Testis (tissue), 3 donors: ENCODE results near the gene LUZP2. TPM values are rescaled to one million over a fixed set of nuclear protein-coding genes. Genes with fewer than 3 reads are reported as not detected.

Experiments
- DNase-seq: peaks from one replicate; pipeline ENCODE4 v3.0.0-alpha.2; 2019
- H3K27ac ChIP-seq, 2 donors: fragments of 200-600 bp; sonication (generic); one replicate each; pipeline ENCODE4 v1.5.1; 2019
- H3K27me3 ChIP-seq: fragments of 200-600 bp; sonication (generic); one replicate; pipeline ENCODE4 v1.5.1; 2019
- H3K36me3 ChIP-seq: fragments of 200-600 bp; sonication (generic); one replicate; pipeline ENCODE4 v1.5.1; 2017; ENCODE audit warnings: low read depth; ENCODE audit errors: missing control alignments
- H3K4me1 ChIP-seq: fragments of 200-600 bp; sonication (generic); one replicate; pipeline ENCODE4 v1.5.1; 2019
- H3K4me3 ChIP-seq, 2 donors: fragments of 200-600 bp; sonication (generic); one replicate each; pipeline ENCODE4 v1.5.1; 2017 to 2019
- H3K9me3 ChIP-seq: fragments of 200-600 bp; sonication (generic); one replicate; pipeline ENCODE4 v1.5.1; 2017
- POLR2A ChIP-seq: fragments of 450-650 bp; IDR thresholded peaks from one replicate; pipeline ENCODE4 v1.6.1; 2017; ENCODE audit warnings: antibody characterized with exemption, mild to moderate bottlenecking, moderate library complexity
- WGBS, 2 donors: methylation state at CpG; one replicate each; pipeline ENCODE4 v1.1.5; 2018; 5-methylcytosine and 5-hydroxymethylcytosine counted together
- intact Hi-C: fragments of 100-400 bp; cut with DNase I; formaldehyde crosslinking; loops from one replicate; pipeline ENCODE4 v1.15.1; 2023; ENCODE audit warnings: low total_unique reads
- polyA plus RNA-seq: library from polyadenylated mRNA; stranded (reverse); fragments of 350-450 nt; fragmentation: Illumina TruSeq; extraction: RNeasy Lipid Tissue Mini Kit (QIAGEN cat#74804); gene quantifications from one replicate; pipeline ENCODE4 v1.2.3, GENCODE V29; 2014; ENCODE audit warnings: low read depth, low replicate concordance; ENCODE audit not compliant: insufficient read depth
- total RNA-seq, 2 donors: library from RNA; depleted of rRNA; stranded (reverse); fragments of >200 nt; gene quantifications; one replicate each; pipeline ENCODE4 v1.2.3, GENCODE V29; 2016
- TF ChIP-seq, protein P1 (sequence below), 3 experiments: fragments of 450-650 bp in 2 of 3; fragments of 200-600 bp in 1 of 3; sonication (generic) in 1 of 3; IDR thresholded peaks; one replicate each; pipeline ENCODE4 v1.5.1; 2016 to 2019; ENCODE audit warnings: antibody characterized with exemption in 3 of 3, mild to moderate bottlenecking in 2 of 3, moderate library complexity in 1 of 3

LUZP2 gene
- total and polyA plus RNA-seq, 3 donors from 2014 or later = 0.63 to 0.98 (median 0.74) TPM

DNA sequence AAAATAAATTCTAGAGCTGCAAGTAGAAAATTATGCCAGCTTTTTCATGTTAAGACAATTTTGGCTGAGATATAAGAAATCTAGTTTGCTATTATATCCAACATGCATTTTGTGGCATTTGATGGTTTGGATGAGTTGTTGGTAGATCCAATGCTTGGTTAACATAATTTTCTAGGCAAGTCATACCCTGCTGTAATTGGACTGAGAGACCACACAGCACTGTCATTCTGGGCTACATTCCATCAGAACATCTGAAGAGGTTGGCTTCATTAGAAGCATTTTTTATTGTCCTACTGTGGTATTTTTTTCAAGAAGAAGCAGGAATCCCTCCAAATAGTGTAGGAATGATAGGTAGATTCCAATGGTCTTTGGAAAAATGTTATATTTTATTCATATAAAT, 561.0 kb downstream of the LUZP2 start:
- H3K4me1 ChIP-seq = no peaks in the 10 kb centered on the region
- no peaks in the 10 kb centered on the region for H3K36me3 ChIP-seq
- H3K27ac ChIP-seq = no peak overlapping the region
- intact Hi-C loops = no loop called here
- H3K9me3 ChIP-seq = no peaks in the 10 kb centered on the region
- no peak for TF ChIP-seq POLR2A
- TF ChIP-seq, protein P1, sequence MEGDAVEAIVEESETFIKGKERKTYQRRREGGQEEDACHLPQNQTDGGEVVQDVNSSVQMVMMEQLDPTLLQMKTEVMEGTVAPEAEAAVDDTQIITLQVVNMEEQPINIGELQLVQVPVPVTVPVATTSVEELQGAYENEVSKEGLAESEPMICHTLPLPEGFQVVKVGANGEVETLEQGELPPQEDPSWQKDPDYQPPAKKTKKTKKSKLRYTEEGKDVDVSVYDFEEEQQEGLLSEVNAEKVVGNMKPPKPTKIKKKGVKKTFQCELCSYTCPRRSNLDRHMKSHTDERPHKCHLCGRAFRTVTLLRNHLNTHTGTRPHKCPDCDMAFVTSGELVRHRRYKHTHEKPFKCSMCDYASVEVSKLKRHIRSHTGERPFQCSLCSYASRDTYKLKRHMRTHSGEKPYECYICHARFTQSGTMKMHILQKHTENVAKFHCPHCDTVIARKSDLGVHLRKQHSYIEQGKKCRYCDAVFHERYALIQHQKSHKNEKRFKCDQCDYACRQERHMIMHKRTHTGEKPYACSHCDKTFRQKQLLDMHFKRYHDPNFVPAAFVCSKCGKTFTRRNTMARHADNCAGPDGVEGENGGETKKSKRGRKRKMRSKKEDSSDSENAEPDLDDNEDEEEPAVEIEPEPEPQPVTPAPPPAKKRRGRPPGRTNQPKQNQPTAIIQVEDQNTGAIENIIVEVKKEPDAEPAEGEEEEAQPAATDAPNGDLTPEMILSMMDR (IDR thresholded peaks at IDR 0.05) = no peak
- no peak overlapping the region for H3K4me3 ChIP-seq
- H3K27me3 ChIP-seq = no peaks in the 10 kb centered on the region
- no peak for DNase-seq

- Histone ChIP-seq H3K27ac (no peak overlapping the region), H3K36me3 (no peaks in the 10 kb centered on the region), H3K9me3 (no peaks in the 10 kb centered on the region), H3K4me3 (no peak overlapping the region), H3K4me1 (no peaks in the 10 kb centered on the region), H3K27me3 (no peaks in the 10 kb centered on the region)
- intact Hi-C loops = no loop called here
- whole genome bisulfite sequencing, 2 donors = 54 to 58% methylated on average over 1 of the region's 1 CpG
- no peak for DNase-seq
- TF ChIP-seq POLR2A = no peak
- TF ChIP-seq, protein P1 (IDR thresholded peaks at IDR 0.05) = no peak
Measured at GRCh38 chr11:25065746-25066145, 568.9 kb downstream of the LUZP2 start.

GRCh38 chr11:25066706-25067105, 569.9 kb downstream of the LUZP2 start:
- no peaks in the 10 kb centered on the region for H3K27me3 ChIP-seq
- H3K27ac ChIP-seq = no peak overlapping the region
- no peaks in the 10 kb centered on the region for H3K36me3 ChIP-seq
- DNase-seq = no peak
- no peaks in the 10 kb centered on the region for H3K4me1 ChIP-seq
- WGBS, 2 donors = 43 to 52% methylated on average over 2 of the region's 2 CpGs
- no peaks in the 10 kb centered on the region for H3K9me3 ChIP-seq
- TF ChIP-seq POLR2A = no peak
- TF ChIP-seq, protein P1 (IDR thresholded peaks at IDR 0.05) = no peak
- intact Hi-C loops = no loop called here
- H3K4me3 ChIP-seq = no peak overlapping the region

DNA sequence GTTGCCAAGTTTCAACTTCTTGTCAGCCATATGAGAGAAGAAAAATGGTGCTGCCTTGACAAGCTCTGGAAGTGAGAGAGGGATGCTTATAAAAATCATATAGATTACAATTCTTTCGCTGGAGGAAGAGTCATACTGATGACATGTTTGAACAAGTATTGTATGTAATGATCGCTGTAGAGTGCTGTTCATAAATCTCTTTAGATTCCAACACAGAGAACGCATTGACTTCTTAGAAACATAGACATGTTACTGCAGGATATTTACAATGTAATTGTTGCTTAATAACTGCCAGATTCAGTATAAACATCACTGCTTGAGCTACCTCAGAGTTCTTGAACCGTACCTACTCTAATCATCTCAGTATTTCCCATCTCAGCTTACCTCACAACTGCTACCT, 571.6 kb downstream of the LUZP2 start:
- intact Hi-C loops = no loop called here

More for the DNA sequence above, 571.6 kb downstream of the LUZP2 start:
- TF ChIP-seq, protein P1 (IDR thresholded peaks at IDR 0.05) = no peak
- no peak for TF ChIP-seq POLR2A
- no peak for DNase-seq
- Histone ChIP-seq H3K27ac (no peak overlapping the region), H3K9me3 (no peaks in the 10 kb centered on the region), H3K4me1 (no peaks in the 10 kb centered on the region), H3K36me3 (no peaks in the 10 kb centered on the region), H3K27me3 (no peaks in the 10 kb centered on the region), H3K4me3 (no peak overlapping the region)
- WGBS, 2 donors = 86 to 94% methylated on average over 4 of the region's 4 CpGs
